ENCODE data around the gene STMN3. TPM values are rescaled to one million over a fixed set of nuclear protein-coding genes. Genes with fewer than 3 reads are reported as not detected.

STMN3 gene
- total RNA-seq, 2 donors from 2014 or later = 2.5 to 5.3 TPM

GRCh38 chr20:63668351-63668750, 15.1 kb upstream of the STMN3 start:
- no peak for DNase-seq
- Histone ChIP-seq H3K9me3 (no peaks in the 10 kb centered on the region), H3K4me1 (no peaks in the 10 kb centered on the region), H3K36me3 (no peaks in the 10 kb centered on the region), H3K4me3 (no peak overlapping the region), H3K9ac (ENCODE audit: low read depth in 2 of 2, low read length in 2 of 2) (no peak overlapping the region), H3K27me3 (no peaks in the 10 kb centered on the region), H3K27ac (no peak overlapping the region)
- no peak for TF ChIP-seq CTCF (IDR thresholded peaks at IDR 0.05)
- intact Hi-C loops (cut with DNase I) = no loop called here

- H3K4me3 ChIP-seq = no peak overlapping the region
- no peak overlapping the region for H3K27ac ChIP-seq
- DNase-seq = no peak
- H3K36me3 ChIP-seq = no peaks in the 10 kb centered on the region
- no peak overlapping the region for H3K9ac ChIP-seq (ENCODE audit: low read depth in 2 of 2, low read length in 2 of 2)
- H3K4me1 ChIP-seq = no peaks in the 10 kb centered on the region
- no peaks in the 10 kb centered on the region for H3K27me3 ChIP-seq
- TF ChIP-seq CTCF (IDR thresholded peaks at IDR 0.05) = no peak
- intact Hi-C loops (cut with DNase I) = no loop called here
- no peaks in the 10 kb centered on the region for H3K9me3 ChIP-seq
Observed at GRCh38 chr20:63667858-63668257, 14.6 kb upstream of the STMN3 start.

- intact Hi-C loops (cut with DNase I) = no loop called here
- H3K36me3 ChIP-seq = no peaks in the 10 kb centered on the region
- no peak for TF ChIP-seq CTCF (IDR thresholded peaks at IDR 0.05)
Observed at GRCh38 chr20:63665708-63666107, 12.5 kb upstream of the STMN3 start.

GRCh38 chr20:63664861-63665594, 11.8 kb upstream of the STMN3 start:
- no peaks in the 10 kb centered on the region for H3K27me3 ChIP-seq
- no peaks in the 10 kb centered on the region for H3K9me3 ChIP-seq
- H3K9ac ChIP-seq (ENCODE audit: low read depth in 2 of 2, low read length in 2 of 2) = no peak overlapping the region
- H3K4me1 ChIP-seq = no peaks in the 10 kb centered on the region
- H3K36me3 ChIP-seq = no peaks in the 10 kb centered on the region
- H3K27ac ChIP-seq = no peak overlapping the region
- no peak overlapping the region for H3K4me3 ChIP-seq
- no peak for TF ChIP-seq CTCF (IDR thresholded peaks at IDR 0.05)
- DNase-seq = no peak
- intact Hi-C loops (cut with DNase I) = no loop called here

More at GRCh38 chr20:63665708-63666107, 12.5 kb upstream of the STMN3 start:
- no peak overlapping the region for H3K9ac ChIP-seq (ENCODE audit: low read depth in 2 of 2, low read length in 2 of 2)
- H3K4me3 ChIP-seq = no peak overlapping the region
- H3K27ac ChIP-seq = no peak overlapping the region
- no peaks in the 10 kb centered on the region for H3K4me1 ChIP-seq
- H3K27me3 ChIP-seq = no peaks in the 10 kb centered on the region
- no peaks in the 10 kb centered on the region for H3K9me3 ChIP-seq
- no peak for DNase-seq

GRCh38 chr20:63664143-63664851, 11.1 kb upstream of the STMN3 start:
- Histone ChIP-seq H3K4me1 (peaks cover 6% of the 10 kb centered on the region), H3K9ac (ENCODE audit: low read depth in 2 of 2, low read length in 2 of 2) (no peak overlapping the region), H3K4me3 (no peak overlapping the region), H3K36me3 (no peaks in the 10 kb centered on the region), H3K27ac (no peak overlapping the region), H3K27me3 (no peaks in the 10 kb centered on the region), H3K9me3 (no peaks in the 10 kb centered on the region)
- intact Hi-C loops (cut with DNase I) = no loop called here
- TF ChIP-seq CTCF (IDR thresholded peaks at IDR 0.05) = no peak
- DNase-seq = no peak
